Stimulated activated CD8-positive, alpha-beta memory T cell treated with anti-CD3 and anti-CD28 coated beads, Interleukin-15, amount 100 ng/mL, for 1 hour (primary cell): ENCODE data around the gene NOS1AP.
"Not testable (repeated sequence)": the region's sequence is repeated elsewhere in the genome, so short reads cannot be mapped to it uniquely, and the experiment has no call there.

ENCODE experiments used
- DNase-seq: peaks from one replicate; pipeline ENCODE4 v3.0.0-alpha.2; 2020; ENCODE audit warnings: low read depth

NOS1AP gene

GRCh38 chr1:162416215-162416614 is 346.7 kb downstream of the NOS1AP start:
- DNase-seq: no peak

GRCh38 chr1:162416909-162417308 is 347.4 kb downstream of the NOS1AP start:
- no peak for DNase-seq

GRCh38 chr1:162417650-162418049 is 348.2 kb downstream of the NOS1AP start:
- no peak for DNase-seq

DNA sequence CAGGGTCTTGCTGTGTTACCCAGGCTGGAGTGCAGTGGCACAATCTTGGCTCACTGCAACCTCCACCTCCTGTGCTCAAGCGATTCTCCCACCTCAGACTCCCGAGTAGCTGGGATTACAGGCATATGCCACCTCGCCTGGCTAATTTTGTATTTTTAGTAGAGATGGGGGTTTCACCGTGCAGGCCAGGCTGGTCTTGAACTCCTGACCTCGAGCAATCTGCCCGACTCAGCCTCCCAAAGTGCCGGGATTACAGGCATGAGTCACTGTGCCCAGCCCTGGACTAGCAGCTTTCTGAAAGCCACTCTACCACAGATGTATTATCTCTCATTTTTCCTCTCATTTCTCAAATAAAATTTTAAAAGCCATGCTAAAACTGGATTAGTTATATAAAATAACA is 349.1 kb downstream of the NOS1AP start:
- DNase-seq: not testable (repeated sequence)

DNA sequence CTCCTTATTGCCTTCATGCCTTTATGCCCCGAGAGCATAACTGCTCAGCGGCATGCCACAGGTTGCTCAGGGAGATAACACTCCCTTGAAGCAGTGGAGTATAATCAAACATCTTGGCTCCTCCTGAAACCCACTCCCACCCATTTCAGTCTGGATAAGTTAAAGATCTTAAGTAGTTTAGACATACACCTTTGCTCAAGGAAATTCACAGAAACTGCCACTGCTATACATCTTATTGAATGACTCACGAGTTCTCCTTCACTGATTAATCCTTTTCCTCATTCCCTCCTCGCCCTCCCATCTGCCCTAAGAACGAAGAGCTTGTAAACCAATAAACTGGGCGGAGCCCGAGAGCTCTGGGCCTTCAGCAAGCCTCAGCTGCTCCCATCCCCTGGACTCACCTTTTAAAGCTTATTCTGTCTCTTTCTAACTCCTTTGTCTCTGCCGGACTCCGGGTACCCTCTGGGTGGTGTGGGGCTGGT is 350.0 kb downstream of the NOS1AP start:
- not testable (repeated sequence) for DNase-seq
